Activated B cell treated with CpG ODN at 0.5 μM for 24 hours (primary cell): ENCODE results near the gene SPX. TPM values are rescaled to one million over a fixed set of nuclear protein-coding genes. Genes with fewer than 3 reads are reported as not detected.

Source experiments
- ATAC-seq: fragments of 200-7000 bp; cut with Tn5 transposase; one replicate; pipeline ENCODE4 v1.10.0; 2021; ENCODE audit warnings: low read depth, mild to moderate bottlenecking, moderate library complexity
- CTCF ChIA-PET: fragments of 350-600 bp; sonication (Branson Sonifier 250); formaldehyde crosslinking; loops from one replicate; lab custom pipeline; 2021; ENCODE audit warnings: antibody characterized with exemption; lab: Charles Lee
- POLR2A ChIA-PET: fragments of 350-600 bp; sonication (Branson Sonifier 250); formaldehyde crosslinking; loops from one replicate; lab custom pipeline; 2021; ENCODE audit warnings: antibody characterized with exemption; lab: Charles Lee
- DNase-seq: peaks from one replicate; pipeline ENCODE4 v3.0.0; 2022
- H3K27ac Mint-ChIP-seq: one replicate; pipeline ENCODE4 v1.8.0; 2020; ENCODE audit warnings: mixed read lengths
- H3K27me3 Mint-ChIP-seq: one replicate; pipeline ENCODE4 v1.8.0; 2021; ENCODE audit warnings: mixed read lengths
- H3K36me3 Mint-ChIP-seq: one replicate; pipeline ENCODE4 v1.8.0; 2021; ENCODE audit warnings: low read depth, mixed read lengths
- H3K4me1 Mint-ChIP-seq: one replicate; pipeline ENCODE4 v1.8.0; 2021; ENCODE audit warnings: mixed read lengths
- H3K4me3 Mint-ChIP-seq: one replicate; pipeline ENCODE4 v1.8.0; 2020; ENCODE audit warnings: mild to moderate bottlenecking, mixed read lengths
- H3K9me3 Mint-ChIP-seq: one replicate; pipeline ENCODE4 v1.8.0; 2020; ENCODE audit warnings: mixed read lengths
- intact Hi-C: fragments of 100-400 bp; cut with micrococcal nuclease; formaldehyde crosslinking; loops from one replicate; pipeline ENCODE4 v1.15.1; 2024
- total RNA-seq: library from RNA; stranded (reverse); gene quantifications from 2 replicates; pipeline ENCODE4 v1.2.3, GENCODE V29; 2022
- TF ChIP-seq, protein P1 (sequence below): fragments of 200-600 bp; IDR thresholded peaks from one replicate; pipeline ENCODE4 v1.8.0; 2022; ENCODE audit warnings: antibody characterized with exemption, mild to moderate bottlenecking

Gene SPX
- total RNA-seq, 1 donor from 2014 or later, result 0.18 TPM

DNA sequence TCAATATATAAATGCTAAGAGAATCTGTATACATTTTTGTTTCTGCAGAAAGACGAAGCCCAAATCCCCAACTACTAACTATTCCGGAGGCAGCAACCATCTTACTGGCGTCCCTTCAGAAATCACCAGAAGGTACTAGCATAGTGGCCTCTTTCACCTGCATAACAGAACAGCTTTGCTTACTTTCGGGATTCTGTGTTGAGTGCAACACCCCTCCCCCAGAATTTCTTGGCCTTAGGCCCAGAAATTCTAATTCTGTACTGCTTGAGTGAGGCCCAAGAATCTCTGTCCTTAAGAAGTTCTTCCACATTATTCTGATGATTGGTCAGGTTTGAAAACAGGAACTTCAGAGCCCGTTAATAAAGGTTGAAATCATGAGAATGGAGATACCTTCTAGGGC, 2.9 kb downstream of the SPX start:
- TF ChIP-seq, protein P1, sequence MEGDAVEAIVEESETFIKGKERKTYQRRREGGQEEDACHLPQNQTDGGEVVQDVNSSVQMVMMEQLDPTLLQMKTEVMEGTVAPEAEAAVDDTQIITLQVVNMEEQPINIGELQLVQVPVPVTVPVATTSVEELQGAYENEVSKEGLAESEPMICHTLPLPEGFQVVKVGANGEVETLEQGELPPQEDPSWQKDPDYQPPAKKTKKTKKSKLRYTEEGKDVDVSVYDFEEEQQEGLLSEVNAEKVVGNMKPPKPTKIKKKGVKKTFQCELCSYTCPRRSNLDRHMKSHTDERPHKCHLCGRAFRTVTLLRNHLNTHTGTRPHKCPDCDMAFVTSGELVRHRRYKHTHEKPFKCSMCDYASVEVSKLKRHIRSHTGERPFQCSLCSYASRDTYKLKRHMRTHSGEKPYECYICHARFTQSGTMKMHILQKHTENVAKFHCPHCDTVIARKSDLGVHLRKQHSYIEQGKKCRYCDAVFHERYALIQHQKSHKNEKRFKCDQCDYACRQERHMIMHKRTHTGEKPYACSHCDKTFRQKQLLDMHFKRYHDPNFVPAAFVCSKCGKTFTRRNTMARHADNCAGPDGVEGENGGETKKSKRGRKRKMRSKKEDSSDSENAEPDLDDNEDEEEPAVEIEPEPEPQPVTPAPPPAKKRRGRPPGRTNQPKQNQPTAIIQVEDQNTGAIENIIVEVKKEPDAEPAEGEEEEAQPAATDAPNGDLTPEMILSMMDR, result no peak
- Mint-ChIP-seq H3K9me3 (peaks cover 4% of the 10 kb centered on the region), H3K4me1 (peaks cover 8% of the 10 kb centered on the region), H3K27ac (no peak overlapping the region), H3K4me3 (no peak overlapping the region), H3K36me3 (no peaks in the 10 kb centered on the region), H3K27me3 (peaks cover 27% of the 10 kb centered on the region)
- ChIA-PET POLR2A (interaction anchor here (2.0 kb wide), 1 partner anchor 27 kb away, joined by 18 read pairs; the partner anchor contains the start of genes GOLT1B and RECQL), CTCF (no interaction called here)
- intact Hi-C loops, result loop anchor here (1.0 kb wide), 1 partner anchor 28 kb away; the partner anchor contains the start of genes GOLT1B and RECQL
- ATAC-seq (no peak), DNase-seq (no peak)

DNA sequence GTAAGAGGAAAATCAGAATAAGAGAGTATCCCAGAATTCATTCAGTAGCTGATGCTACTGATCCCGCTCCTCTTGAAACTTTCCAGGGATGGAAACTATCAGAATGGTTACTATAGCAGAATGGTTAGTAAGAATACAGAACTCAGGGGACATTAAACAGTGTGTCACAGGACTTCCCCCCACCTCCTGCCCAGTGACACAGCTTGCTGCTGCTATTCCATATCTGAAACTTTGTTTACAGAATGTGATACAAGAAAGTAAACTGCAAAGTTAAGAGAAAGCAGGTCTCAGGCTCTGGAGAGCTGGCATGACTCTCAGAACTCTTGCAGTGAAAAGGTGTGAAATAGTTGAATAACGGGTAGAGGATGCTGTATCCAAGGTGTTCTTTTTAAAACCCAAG, 3.4 kb downstream of the SPX start:
- Mint-ChIP-seq H3K36me3 (no peaks in the 10 kb centered on the region), H3K9me3 (peaks cover under 1% of the 10 kb centered on the region), H3K4me1 (peaks cover 8% of the 10 kb centered on the region), H3K27me3 (peaks cover 27% of the 10 kb centered on the region), H3K27ac (no peak overlapping the region), H3K4me3 (no peak overlapping the region)
- TF ChIP-seq, protein P1, result no peak
- intact Hi-C loops, result no loop called here
- ChIA-PET POLR2A (no interaction called here), CTCF (no interaction called here)
- DNase-seq (no peak), ATAC-seq (no peak)

DNA sequence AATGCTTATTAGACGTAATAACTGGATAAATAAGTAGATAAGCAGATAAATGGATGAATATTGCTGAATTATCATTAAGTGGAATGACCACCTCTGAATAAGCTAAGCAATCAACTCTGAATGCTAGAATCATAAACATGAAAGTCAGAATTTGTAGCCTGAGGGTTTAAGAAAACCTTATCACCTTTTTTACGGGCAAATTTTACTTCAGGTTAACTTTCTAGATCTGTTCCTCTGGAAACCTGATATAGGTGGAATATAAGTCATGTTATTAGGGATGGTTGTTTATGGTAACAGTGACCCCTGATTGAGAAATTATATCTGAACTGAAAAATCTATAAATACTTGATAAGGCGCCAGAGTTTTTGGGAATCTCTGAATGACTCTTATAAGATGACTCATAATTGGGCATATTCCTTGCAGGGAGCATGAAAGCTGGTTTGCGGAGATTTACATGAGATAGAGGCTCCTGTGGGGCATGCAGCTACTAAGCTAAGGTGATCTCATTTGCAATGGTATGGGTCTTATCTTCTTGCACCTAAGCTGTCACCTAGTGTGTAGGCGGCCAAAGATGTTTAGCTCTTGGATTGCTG, 12.1 kb downstream of the SPX start:
- ATAC-seq, result no peak
- POLR2A ChIA-PET, result no interaction called here
- CTCF ChIA-PET, result no interaction called here
- Mint-ChIP-seq H3K27ac (no peak overlapping the region), H3K27me3 (peaks cover 14% of the 10 kb centered on the region), H3K36me3 (no peaks in the 10 kb centered on the region), H3K4me3 (no peak overlapping the region), H3K9me3 (no peaks in the 10 kb centered on the region), H3K4me1 (no peaks in the 10 kb centered on the region)
- TF ChIP-seq, protein P1, result no peak
- DNase-seq, result no peak
- intact Hi-C loops, result no loop called here

DNA sequence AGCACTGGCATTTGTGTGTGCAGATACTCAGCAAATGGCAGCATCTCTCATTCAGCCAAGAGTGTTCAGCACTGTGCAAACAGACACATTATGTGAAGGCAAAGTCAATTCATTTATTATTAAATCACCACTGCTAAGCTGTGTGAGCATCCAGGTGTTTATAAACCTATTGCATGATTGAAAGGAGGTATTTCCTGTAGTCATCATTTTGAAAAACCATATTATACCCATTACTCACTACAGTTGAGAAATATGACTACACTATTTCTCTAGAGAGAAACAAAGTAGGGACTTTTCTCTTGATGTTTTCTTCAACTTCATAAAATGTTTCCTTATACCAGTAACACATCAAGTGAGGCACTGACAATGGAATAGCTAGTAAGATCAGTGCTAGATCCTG, 13.7 kb downstream of the SPX start:
- peaks cover 15% of the 10 kb centered on the region for H3K27me3 Mint-ChIP-seq
- intact Hi-C loops, result no loop called here
- TF ChIP-seq, protein P1, result no peak
- no peaks in the 10 kb centered on the region for H3K4me1 Mint-ChIP-seq
- no peak overlapping the region for H3K27ac Mint-ChIP-seq
- no peak for DNase-seq
- ChIA-PET POLR2A (no interaction called here), CTCF (no interaction called here)
- no peak for ATAC-seq
- no peaks in the 10 kb centered on the region for H3K36me3 Mint-ChIP-seq
- no peaks in the 10 kb centered on the region for H3K9me3 Mint-ChIP-seq
- no peak overlapping the region for H3K4me3 Mint-ChIP-seq

DNA sequence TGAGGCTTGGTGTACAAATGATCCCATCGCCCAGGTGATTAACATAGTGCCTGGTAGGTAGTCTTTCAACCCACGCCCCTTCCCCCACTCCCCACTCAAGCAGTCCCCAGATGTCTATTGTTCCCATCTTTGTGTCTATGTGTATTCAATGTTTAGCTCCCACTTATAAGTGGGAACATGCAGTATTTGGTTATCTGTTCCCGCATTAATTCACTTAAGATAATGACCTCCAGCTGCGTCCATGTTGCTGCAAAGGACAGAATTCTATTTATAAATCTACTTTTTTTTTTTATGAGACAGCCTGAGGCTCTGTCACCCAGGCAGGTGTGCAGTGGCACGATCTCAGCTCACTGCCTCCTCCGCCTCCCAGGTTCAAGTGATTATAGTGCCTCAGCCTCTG, 15.7 kb downstream of the SPX start:
- no peak overlapping the region for H3K4me3 Mint-ChIP-seq
- peaks cover 12% of the 10 kb centered on the region for H3K27me3 Mint-ChIP-seq
- DNase-seq (no peak), ATAC-seq (no peak)
- intact Hi-C loops, result no loop called here
- ChIA-PET POLR2A (no interaction called here), CTCF (no interaction called here)
- no peaks in the 10 kb centered on the region for H3K36me3 Mint-ChIP-seq
- TF ChIP-seq, protein P1, result no peak
- H3K9me3 Mint-ChIP-seq, result no peaks in the 10 kb centered on the region
- no peaks in the 10 kb centered on the region for H3K4me1 Mint-ChIP-seq
- no peak overlapping the region for H3K27ac Mint-ChIP-seq
